Erythroblast (primary cell): ENCODE measurements around the gene PPP2R3B.

Experiments
- GATA1 ChIP-seq: IDR thresholded peaks from 2 replicates; pipeline ENCODE4 v1.6.1; 2011; ENCODE audit warnings: low read depth, mild to moderate bottlenecking, control low read depth, low read length, moderate library complexity
- POLR2A ChIP-seq: IDR thresholded peaks from 2 replicates; pipeline ENCODE4 v1.6.1; 2011; ENCODE audit warnings: mild to moderate bottlenecking, low read length

DNA sequence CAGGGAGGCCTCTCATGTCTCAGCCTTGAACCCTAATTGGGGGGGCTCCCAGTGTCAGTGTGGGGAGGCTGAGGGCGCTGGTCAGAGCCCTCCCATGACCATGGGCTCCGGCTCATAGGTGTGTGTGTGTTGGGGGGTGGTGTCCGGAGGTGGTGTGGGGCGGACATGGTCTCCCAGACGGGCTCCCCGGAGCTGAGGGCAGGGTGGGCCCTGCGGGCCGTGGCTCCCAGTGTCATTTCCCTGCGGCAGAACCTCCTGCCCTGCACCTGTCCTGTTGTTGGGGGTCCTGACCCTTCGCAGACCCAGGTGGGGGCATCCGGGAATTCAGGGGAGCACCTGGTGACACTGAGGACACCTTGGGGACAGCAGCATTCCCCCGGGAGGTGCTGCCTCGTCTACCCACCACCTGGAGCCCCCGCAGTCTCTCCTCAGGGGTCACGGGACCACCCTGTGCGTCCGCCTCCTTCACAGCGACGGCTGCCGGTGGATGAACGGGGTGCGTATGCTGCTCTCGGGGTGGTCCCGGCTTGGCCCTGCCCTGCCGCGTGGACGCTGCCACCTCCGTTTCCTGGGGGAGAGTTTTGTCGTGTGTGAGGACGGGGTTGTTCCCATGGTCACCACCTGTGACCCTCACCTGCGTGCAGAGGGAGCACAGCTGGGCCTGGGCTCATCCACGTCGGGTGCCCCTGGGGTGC, 53.6 kb downstream of the PPP2R3B start:
- TF ChIP-seq POLR2A (no peak), GATA1 (no peak)
